MM.1S (cell line): ENCODE measurements around the gene NDEL1.

Experiments
- EZH2 ChIP-seq: fragments of 300-600 bp; sonication (generic); optimal IDR thresholded peaks from 2 replicates; pipeline ENCODE3; 2017; ENCODE audit warnings: low read depth, mild to moderate bottlenecking, antibody characterized with exemption, low read length, mixed read lengths
- TF ChIP-seq, protein P1 (sequence below): fragments of 300-600 bp; sonication (generic); IDR thresholded peaks from 2 replicates; pipeline ENCODE4 v1.5.1; 2016; ENCODE audit warnings: antibody characterized with exemption, low read length, mixed read lengths

GRCh38 chr17:8413938-8414337 lies 21.7 kb upstream of the NDEL1 start:
- TF ChIP-seq, protein P1, sequence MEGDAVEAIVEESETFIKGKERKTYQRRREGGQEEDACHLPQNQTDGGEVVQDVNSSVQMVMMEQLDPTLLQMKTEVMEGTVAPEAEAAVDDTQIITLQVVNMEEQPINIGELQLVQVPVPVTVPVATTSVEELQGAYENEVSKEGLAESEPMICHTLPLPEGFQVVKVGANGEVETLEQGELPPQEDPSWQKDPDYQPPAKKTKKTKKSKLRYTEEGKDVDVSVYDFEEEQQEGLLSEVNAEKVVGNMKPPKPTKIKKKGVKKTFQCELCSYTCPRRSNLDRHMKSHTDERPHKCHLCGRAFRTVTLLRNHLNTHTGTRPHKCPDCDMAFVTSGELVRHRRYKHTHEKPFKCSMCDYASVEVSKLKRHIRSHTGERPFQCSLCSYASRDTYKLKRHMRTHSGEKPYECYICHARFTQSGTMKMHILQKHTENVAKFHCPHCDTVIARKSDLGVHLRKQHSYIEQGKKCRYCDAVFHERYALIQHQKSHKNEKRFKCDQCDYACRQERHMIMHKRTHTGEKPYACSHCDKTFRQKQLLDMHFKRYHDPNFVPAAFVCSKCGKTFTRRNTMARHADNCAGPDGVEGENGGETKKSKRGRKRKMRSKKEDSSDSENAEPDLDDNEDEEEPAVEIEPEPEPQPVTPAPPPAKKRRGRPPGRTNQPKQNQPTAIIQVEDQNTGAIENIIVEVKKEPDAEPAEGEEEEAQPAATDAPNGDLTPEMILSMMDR = no peak
- TF ChIP-seq EZH2 = no peak
